IPS-20b (cell line): Measurements from ENCODE around the gene ZNF800.

Experiments
- H3K27ac ChIP-seq: one replicate; pipeline ENCODE4 v1.5.1; 2013; ENCODE audit warnings: low read length
- H3K27me3 ChIP-seq: 2 replicates; pipeline ENCODE4 v1.6.1; 2013; ENCODE audit warnings: mild to moderate bottlenecking, low read length, inconsistent platforms; ENCODE audit not compliant: insufficient read depth
- H3K36me3 ChIP-seq: 2 replicates; pipeline ENCODE4 v1.6.1; 2013; ENCODE audit warnings: low read depth, mild to moderate bottlenecking, inconsistent platforms, low read length, moderate library complexity; ENCODE audit not compliant: insufficient read depth
- H3K4me1 ChIP-seq: 2 replicates; pipeline ENCODE4 v1.6.1; 2013; ENCODE audit warnings: mild to moderate bottlenecking, control low read depth, inconsistent platforms, low read length, moderate library complexity; ENCODE audit not compliant: insufficient read depth
- H3K4me3 ChIP-seq: 2 replicates; pipeline ENCODE4 v1.5.1; 2013; ENCODE audit warnings: mild to moderate bottlenecking, low read length, inconsistent platforms
- H3K9ac ChIP-seq: 2 replicates; pipeline ENCODE4 v1.6.1; 2013; ENCODE audit warnings: low read depth, mild to moderate bottlenecking, inconsistent platforms, low read length, moderate library complexity
- H3K9me3 ChIP-seq: 2 replicates; pipeline ENCODE4 v1.6.1; 2013; ENCODE audit warnings: mild to moderate bottlenecking, low read depth, low read length, inconsistent platforms; ENCODE audit not compliant: insufficient read depth

The ZNF800 gene

DNA sequence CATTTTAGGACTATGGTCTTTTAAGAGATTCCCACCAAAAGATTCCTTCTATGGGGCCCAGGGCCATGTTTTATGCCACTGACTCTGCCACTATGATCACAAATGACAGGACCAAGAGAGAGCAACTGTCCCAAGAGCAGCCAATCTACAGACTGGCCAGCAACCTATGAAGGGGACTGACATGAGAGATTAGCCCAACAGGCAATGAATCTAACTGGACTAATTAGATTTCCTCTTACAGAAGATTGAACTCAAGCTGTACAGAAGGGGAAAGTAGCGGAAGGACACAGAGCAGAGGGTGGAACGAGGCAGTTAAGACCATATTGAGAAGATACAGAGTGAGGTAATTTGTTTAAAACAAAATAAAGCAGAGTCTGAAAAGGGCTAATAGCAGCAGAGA, 25.8 kb downstream of the ZNF800 start:
- no peaks in the 10 kb centered on the region for H3K9me3 ChIP-seq
- H3K36me3 ChIP-seq = no peaks in the 10 kb centered on the region
- H3K4me1 ChIP-seq = no peaks in the 10 kb centered on the region
- no peak overlapping the region for H3K4me3 ChIP-seq
- no peaks in the 10 kb centered on the region for H3K27me3 ChIP-seq
- no peak overlapping the region for H3K27ac ChIP-seq
- no peak overlapping the region for H3K9ac ChIP-seq

DNA sequence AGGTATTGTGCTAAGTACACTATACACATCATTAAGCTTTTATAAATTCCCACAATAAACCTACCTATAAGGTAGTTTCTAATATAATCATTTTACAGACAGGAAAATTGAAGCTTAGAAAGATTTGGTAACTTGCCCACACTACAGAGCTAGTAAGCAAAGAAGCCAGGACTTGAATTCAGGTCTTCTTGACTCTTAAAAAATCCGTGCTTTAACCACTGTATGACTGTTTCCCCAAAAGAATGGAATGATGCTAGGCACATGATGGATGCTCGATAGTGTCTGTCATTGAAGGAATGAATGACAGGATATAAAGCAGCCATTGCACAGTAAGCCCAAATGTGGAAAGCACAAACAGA, 26.6 kb downstream of the ZNF800 start:
- H3K36me3 ChIP-seq = no peaks in the 10 kb centered on the region
- no peaks in the 10 kb centered on the region for H3K9me3 ChIP-seq
- H3K9ac ChIP-seq = no peak overlapping the region
- no peak overlapping the region for H3K4me3 ChIP-seq
- no peak overlapping the region for H3K27ac ChIP-seq
- no peaks in the 10 kb centered on the region for H3K27me3 ChIP-seq
- no peaks in the 10 kb centered on the region for H3K4me1 ChIP-seq

- no peak overlapping the region for H3K27ac ChIP-seq
- no peaks in the 10 kb centered on the region for H3K9me3 ChIP-seq
- no peaks in the 10 kb centered on the region for H3K4me1 ChIP-seq
- no peaks in the 10 kb centered on the region for H3K27me3 ChIP-seq
- no peak overlapping the region for H3K4me3 ChIP-seq
- H3K36me3 ChIP-seq = no peaks in the 10 kb centered on the region
- H3K9ac ChIP-seq = no peak overlapping the region
These were observed 27.1 kb downstream of the ZNF800 start for GRCh38 chr7:127365164-127365956.

- Histone ChIP-seq H3K36me3 (no peaks in the 10 kb centered on the region), H3K9me3 (no peaks in the 10 kb centered on the region), H3K4me3 (no peak overlapping the region), H3K9ac (no peak overlapping the region), H3K27me3 (no peaks in the 10 kb centered on the region), H3K27ac (no peak overlapping the region), H3K4me1 (no peaks in the 10 kb centered on the region)
These were observed 30.0 kb downstream of the ZNF800 start for GRCh38 chr7:127362364-127363027.

GRCh38 chr7:127361736-127362135, 30.8 kb downstream of the ZNF800 start:
- H3K9me3 ChIP-seq = no peaks in the 10 kb centered on the region
- no peaks in the 10 kb centered on the region for H3K36me3 ChIP-seq
- no peak overlapping the region for H3K4me3 ChIP-seq
- H3K27me3 ChIP-seq = no peaks in the 10 kb centered on the region
- H3K4me1 ChIP-seq = no peaks in the 10 kb centered on the region
- no peak overlapping the region for H3K9ac ChIP-seq
- no peak overlapping the region for H3K27ac ChIP-seq

DNA sequence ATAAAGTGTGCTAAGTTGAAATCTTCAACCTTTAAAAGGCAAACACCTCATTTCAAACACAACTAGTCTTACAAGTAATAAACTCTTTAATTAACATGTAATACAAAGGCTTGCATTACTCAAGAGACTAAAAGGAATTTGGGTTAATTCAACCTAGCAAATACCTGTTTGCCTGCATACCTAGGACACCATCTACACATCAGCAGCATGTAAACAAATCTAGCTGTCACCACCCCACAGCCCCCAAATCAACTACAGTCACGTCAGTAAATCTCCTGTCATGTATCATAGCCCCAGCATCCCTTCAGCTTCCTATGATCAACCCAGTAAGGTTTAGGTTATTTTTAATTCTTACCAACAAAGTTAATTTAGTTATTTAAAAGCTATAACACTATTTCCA, 33.5 kb downstream of the ZNF800 start:
- Histone ChIP-seq H3K9ac (no peak overlapping the region), H3K4me1 (no peaks in the 10 kb centered on the region), H3K36me3 (no peaks in the 10 kb centered on the region), H3K27ac (no peak overlapping the region), H3K4me3 (no peak overlapping the region), H3K9me3 (no peaks in the 10 kb centered on the region), H3K27me3 (no peaks in the 10 kb centered on the region)

DNA sequence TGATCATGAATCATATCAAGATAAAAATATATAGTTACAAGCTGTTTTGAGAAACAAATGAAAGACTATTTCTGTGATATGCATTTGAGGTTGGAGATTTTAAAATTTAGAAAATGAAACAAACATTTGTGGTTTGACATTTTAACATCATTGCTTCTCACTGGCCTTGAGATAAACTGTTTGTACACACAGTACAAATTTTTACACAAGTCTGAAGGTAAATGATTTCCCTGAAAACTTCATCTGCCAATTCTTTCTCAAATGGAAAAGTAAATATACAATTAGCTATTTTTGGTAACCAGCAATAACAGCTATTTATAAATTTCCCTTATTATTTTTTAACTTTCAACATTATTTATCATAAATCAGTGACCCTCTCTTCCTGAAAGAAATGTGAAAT, 38.6 kb downstream of the ZNF800 start:
- H3K9ac ChIP-seq = no peak overlapping the region
- H3K36me3 ChIP-seq = no peaks in the 10 kb centered on the region
- H3K9me3 ChIP-seq = no peaks in the 10 kb centered on the region

DNA sequence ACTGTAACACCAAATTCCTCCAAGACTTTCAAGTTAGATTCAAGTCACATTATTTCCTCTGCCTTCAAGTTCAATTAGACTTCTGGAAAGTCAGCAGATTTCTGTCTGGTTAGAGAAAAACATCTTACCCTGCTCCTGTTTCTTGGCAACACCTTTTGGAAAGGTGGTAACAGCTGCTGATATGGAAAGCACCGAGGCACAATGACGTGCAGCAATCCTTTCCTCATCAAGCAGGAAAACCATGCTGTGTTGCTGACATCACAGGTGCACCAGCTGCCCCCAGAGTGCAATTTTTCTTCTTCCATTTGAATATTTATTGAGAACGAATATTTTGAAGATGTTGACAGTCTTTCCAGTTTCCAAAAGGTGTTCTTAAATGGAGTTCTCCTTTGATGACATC, 41.9 kb downstream of the ZNF800 start:
- no peak overlapping the region for H3K27ac ChIP-seq
- no peak overlapping the region for H3K9ac ChIP-seq
- H3K36me3 ChIP-seq = no peaks in the 10 kb centered on the region
- no peaks in the 10 kb centered on the region; the same call in 1 of the 2 replicates for H3K4me1 ChIP-seq
- no peak overlapping the region for H3K4me3 ChIP-seq
- H3K27me3 ChIP-seq = peaks cover 49% of the 10 kb centered on the region
- H3K9me3 ChIP-seq = no peaks in the 10 kb centered on the region

More for the DNA sequence above, 38.6 kb downstream of the ZNF800 start:
- Histone ChIP-seq H3K4me1 (no peaks in the 10 kb centered on the region), H3K4me3 (no peak overlapping the region), H3K27ac (no peak overlapping the region), H3K27me3 (peaks cover 17% of the 10 kb centered on the region)

DNA sequence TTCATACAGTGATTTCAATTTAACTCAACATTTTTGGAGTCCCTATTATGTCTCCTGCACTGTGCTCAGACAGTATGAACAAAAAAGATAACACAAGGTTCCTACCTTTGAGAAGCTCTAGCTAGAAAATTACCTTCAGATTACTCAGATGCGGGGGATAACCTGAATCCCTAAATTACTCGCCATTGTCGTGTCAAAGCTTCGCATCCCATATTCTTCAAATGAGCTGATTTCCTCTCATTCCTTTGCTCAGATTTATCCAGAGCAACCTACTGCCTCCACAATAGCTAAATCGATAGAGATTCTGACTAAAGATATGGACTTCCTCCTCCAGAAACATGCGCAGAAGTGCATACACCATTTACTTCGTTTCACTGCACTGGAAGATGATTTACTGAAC, 42.6 kb downstream of the ZNF800 start:
- H3K4me1 ChIP-seq = no peaks in the 10 kb centered on the region; the same call in 1 of the 2 replicates
- H3K27ac ChIP-seq = no peak overlapping the region
- H3K9me3 ChIP-seq = no peaks in the 10 kb centered on the region
- peaks cover 56% of the 10 kb centered on the region for H3K27me3 ChIP-seq
- H3K4me3 ChIP-seq = no peak overlapping the region
- H3K9ac ChIP-seq = no peak overlapping the region
- no peaks in the 10 kb centered on the region for H3K36me3 ChIP-seq

DNA sequence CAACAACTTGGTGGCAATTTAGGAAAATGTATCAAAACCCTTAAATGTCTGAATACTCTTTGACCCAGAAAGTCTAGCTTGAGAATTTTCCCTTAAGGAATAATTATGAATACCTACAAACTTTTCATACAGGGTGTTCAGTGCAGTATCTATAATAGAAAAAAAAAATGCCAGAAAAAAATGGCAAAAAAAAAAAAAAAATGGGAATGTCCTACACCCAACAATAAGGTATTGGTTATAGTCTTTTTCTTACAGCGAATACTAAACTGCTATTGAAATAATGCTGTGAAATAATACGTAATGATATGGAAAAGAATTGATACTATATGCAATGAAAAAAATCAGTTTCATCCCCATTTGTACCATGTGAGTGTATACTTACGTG, 44.3 kb downstream of the ZNF800 start:
- Histone ChIP-seq H3K4me3 (peak overlapping the region; percentile 51), H3K9ac (no peak overlapping the region), H3K9me3 (no peaks in the 10 kb centered on the region), H3K4me1 (no peaks in the 10 kb centered on the region; the same call in 1 of the 2 replicates), H3K36me3 (no peaks in the 10 kb centered on the region), H3K27ac (no peak overlapping the region), H3K27me3 (peaks cover 57% of the 10 kb centered on the region)

DNA sequence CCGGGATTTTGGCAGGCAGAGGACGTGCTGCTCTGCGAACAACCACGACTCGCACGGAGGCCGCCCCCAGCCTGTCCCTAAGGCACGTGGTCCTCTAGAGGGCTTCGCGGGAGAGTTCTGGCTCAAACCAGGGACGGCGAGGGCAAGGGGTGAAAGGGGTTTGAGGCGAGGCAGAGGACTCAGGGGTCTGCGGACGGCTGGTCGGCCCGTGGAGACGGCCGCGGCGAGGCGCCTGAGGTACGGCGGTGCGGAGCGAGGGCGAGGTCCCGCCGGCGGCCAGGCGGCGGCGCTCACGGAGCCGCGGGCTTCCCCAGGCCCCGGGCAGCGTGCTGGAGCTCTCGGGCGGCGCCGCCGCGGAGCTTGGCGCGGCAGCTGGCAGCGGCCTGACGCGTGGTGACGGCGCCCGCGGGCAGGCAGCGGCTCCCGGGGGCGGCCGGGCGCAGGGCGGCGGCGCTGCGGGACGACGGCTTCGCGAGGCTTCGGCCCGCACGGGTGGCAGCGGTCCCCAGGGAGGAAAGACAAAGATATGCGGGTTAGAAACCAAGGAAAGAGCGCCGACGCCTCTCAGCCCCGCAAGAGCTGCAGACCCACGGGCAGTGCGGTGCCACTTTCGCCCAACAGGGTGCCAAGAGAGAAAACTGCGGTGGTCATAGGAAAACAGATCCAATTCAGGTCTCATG, 44.8 kb downstream of the ZNF800 start:
- Histone ChIP-seq H3K9ac (no peak overlapping the region), H3K27ac (no peak overlapping the region), H3K27me3 (peaks cover 57% of the 10 kb centered on the region)

More for the DNA sequence above, 44.8 kb downstream of the ZNF800 start:
- Histone ChIP-seq H3K4me3 (peak overlapping the region; percentile 51), H3K36me3 (no peaks in the 10 kb centered on the region), H3K9me3 (no peaks in the 10 kb centered on the region), H3K4me1 (no peaks in the 10 kb centered on the region; the same call in 1 of the 2 replicates)
